ENCODE data around the gene KLHL40.

Gene KLHL40

GRCh38 chr3:42691816-42692666 is 6.7 kb downstream of the KLHL40 start:
- FAIRE-seq (no peak), DNase-seq (ENCODE audit: insufficient read length, low spot score) (no peak)
- TF ChIP-seq, protein P1, sequence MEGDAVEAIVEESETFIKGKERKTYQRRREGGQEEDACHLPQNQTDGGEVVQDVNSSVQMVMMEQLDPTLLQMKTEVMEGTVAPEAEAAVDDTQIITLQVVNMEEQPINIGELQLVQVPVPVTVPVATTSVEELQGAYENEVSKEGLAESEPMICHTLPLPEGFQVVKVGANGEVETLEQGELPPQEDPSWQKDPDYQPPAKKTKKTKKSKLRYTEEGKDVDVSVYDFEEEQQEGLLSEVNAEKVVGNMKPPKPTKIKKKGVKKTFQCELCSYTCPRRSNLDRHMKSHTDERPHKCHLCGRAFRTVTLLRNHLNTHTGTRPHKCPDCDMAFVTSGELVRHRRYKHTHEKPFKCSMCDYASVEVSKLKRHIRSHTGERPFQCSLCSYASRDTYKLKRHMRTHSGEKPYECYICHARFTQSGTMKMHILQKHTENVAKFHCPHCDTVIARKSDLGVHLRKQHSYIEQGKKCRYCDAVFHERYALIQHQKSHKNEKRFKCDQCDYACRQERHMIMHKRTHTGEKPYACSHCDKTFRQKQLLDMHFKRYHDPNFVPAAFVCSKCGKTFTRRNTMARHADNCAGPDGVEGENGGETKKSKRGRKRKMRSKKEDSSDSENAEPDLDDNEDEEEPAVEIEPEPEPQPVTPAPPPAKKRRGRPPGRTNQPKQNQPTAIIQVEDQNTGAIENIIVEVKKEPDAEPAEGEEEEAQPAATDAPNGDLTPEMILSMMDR (IDR thresholded peaks at IDR 0.05; ENCODE audit: insufficient read depth, missing control alignments): no peak

GRCh38 chr3:42692667-42693529 is 7.6 kb downstream of the KLHL40 start:
- FAIRE-seq: no peak
- DNase-seq (ENCODE audit: insufficient read length, low spot score): no peak
- TF ChIP-seq, protein P1 (IDR thresholded peaks at IDR 0.05; ENCODE audit: insufficient read depth, missing control alignments): no peak

GRCh38 chr3:42693530-42693930 is 8.2 kb downstream of the KLHL40 start:
- TF ChIP-seq, protein P1 (IDR thresholded peaks at IDR 0.05; ENCODE audit: insufficient read depth, missing control alignments): no peak

DNA sequence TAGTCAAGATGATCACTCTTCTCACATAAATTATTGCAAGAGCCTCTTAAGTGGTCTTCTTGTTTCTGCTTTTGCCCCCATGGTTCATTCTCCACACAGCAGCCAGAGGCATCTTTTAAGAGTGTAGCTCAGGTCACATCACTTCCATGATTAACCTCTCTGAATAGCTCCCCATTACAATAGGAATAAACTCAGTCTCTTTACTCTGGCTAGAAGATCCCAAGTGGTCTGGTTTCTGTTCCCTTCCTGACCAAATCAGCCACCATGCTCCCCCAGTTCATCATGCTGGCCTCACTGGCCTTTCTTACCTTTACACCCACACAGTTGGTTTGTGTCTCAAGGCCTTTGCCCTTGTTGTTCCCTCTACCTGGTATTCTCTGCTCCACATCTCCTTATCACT is 9.0 kb downstream of the KLHL40 start:
- TF ChIP-seq, protein P1 (IDR thresholded peaks at IDR 0.05; ENCODE audit: insufficient read depth, missing control alignments): no peak
- FAIRE-seq (no peak), DNase-seq (ENCODE audit: insufficient read length, low spot score) (no peak)

More at GRCh38 chr3:42693530-42693930, 8.2 kb downstream of the KLHL40 start:
- FAIRE-seq (no peak), DNase-seq (ENCODE audit: insufficient read length, low spot score) (no peak)

DNA sequence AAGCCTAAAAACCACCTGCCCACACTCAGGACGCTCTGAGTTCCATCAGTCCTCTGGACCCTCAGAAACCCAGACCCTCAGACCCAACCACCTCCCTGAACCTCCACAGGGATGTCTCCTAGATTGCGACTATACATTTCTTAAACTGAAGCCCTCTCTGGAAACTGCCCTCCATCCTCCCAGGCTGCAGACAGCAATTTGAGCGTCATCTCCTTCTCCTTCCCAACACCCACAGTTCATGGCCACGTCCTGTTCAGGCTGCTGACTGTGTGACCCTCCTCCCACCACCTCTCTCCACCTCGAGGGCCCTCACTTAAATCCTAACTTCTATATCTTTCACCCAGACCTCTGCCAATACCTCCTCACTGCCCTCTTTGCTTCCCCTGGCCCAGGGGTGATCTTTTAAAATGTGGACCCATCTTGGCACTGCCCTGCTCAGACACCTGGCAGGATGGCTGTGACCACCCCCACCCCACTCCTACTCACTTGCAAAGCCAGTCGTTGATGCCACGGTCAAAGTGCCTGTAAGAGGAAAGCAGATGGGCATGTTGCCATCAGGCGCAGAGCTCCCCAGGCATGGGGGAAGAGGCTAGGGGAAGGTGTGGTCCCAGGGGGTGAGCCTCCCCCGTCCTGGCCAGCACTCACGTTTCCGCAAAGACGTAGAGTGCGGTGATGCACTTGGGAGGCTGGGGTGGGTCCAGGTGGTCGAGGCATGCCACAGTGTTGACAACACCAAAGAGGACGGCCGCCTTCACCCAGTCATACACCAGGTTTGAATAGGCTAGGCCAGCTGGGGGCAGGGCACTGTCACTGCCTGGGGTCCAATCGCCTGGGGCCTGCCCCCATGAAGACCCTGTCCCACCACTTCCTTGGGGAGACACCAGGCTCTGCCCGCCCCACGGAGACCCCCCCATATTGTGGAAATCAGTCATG is 11.3 kb downstream of the KLHL40 start:
- FAIRE-seq (no peak), DNase-seq (ENCODE audit: insufficient read length, low spot score) (no peak)
- TF ChIP-seq, protein P1 (IDR thresholded peaks at IDR 0.05; ENCODE audit: insufficient read depth, missing control alignments): no peak

- no peak for FAIRE-seq
- DNase-seq (ENCODE audit: insufficient read length, low spot score): no peak
- TF ChIP-seq, protein P1 (IDR thresholded peaks at IDR 0.05; ENCODE audit: insufficient read depth, missing control alignments): no peak
Measured at GRCh38 chr3:42697289-42698051, 12.1 kb downstream of the KLHL40 start.
